HG02938 (cell line): ENCODE data around the gene KCNN3.
"Not testable (repeated sequence)": the region's sequence is repeated elsewhere in the genome, so short reads cannot be mapped to it uniquely, and the experiment has no call there.

Source experiments
- ATAC-seq: cut with Tn5 transposase; IDR thresholded peaks from one replicate; pipeline ENCODE4 v1.9.1; 2021; ENCODE audit warnings: mild to moderate bottlenecking, moderate library complexity; ENCODE audit not compliant: unreplicated experiment

The KCNN3 gene

GRCh38 chr1:154870115-154870571 is at the start of gene KCNN3:
TSS of gene KCNN3 (minus strand) at chr1:154870281. CDS start at chr1:154869964, 317 bp downstream.
- peak; percentile 84 for ATAC-seq

GRCh38 chr1:154913273-154913672 is 43.2 kb upstream of the KCNN3 start:
- no peak for ATAC-seq

GRCh38 chr1:154912755-154913154 is 42.7 kb upstream of the KCNN3 start:
- no peak for ATAC-seq

GRCh38 chr1:154911691-154912550 is 41.8 kb upstream of the KCNN3 start:
- no peak for ATAC-seq

- ATAC-seq, result no peak
These were observed 40.8 kb upstream of the KCNN3 start for GRCh38 chr1:154910851-154911250.

- no peak for ATAC-seq
These were observed 38.9 kb upstream of the KCNN3 start for GRCh38 chr1:154908937-154909336.

GRCh38 chr1:154908129-154908528 is 38.0 kb upstream of the KCNN3 start:
- not testable (repeated sequence) for ATAC-seq

GRCh38 chr1:154906621-154907081 is 36.6 kb upstream of the KCNN3 start:
- no peak for ATAC-seq

- no peak for ATAC-seq
These were observed 33.0 kb upstream of the KCNN3 start for GRCh38 chr1:154902938-154903566.

GRCh38 chr1:154901591-154901990 is 31.5 kb upstream of the KCNN3 start:
- ATAC-seq, result no peak

GRCh38 chr1:154899041-154899440 is 29.0 kb upstream of the KCNN3 start:
- ATAC-seq, result no peak

GRCh38 chr1:154896771-154897286 is 26.7 kb upstream of the KCNN3 start:
- no peak for ATAC-seq

GRCh38 chr1:154895798-154896197 is 25.7 kb upstream of the KCNN3 start:
- ATAC-seq, result no peak

GRCh38 chr1:154891452-154891851 is 21.4 kb upstream of the KCNN3 start:
- no peak for ATAC-seq

- no peak for ATAC-seq
These were observed 18.7 kb upstream of the KCNN3 start for GRCh38 chr1:154888757-154889156.

GRCh38 chr1:154886281-154887015 is 16.4 kb upstream of the KCNN3 start:
- no peak for ATAC-seq

GRCh38 chr1:154884869-154885701 is 15.0 kb upstream of the KCNN3 start:
- no peak for ATAC-seq

- ATAC-seq, result no peak
These were observed 14.1 kb upstream of the KCNN3 start for GRCh38 chr1:154883919-154884868.
